GM10248 (cell line): Measurements from ENCODE around the gene CRBN.

Experiments
- CTCF ChIA-PET: fragments of 300-600 bp; sonication (Branson Sonifier 250); formaldehyde crosslinking; extraction: SDS; loops from one replicate; lab custom pipeline; 2021; ENCODE audit warnings: antibody characterized with exemption; lab: Yijun Ruan, JAX
- POLR2A ChIA-PET: fragments of 350-650 bp; sonication (Branson Sonifier 250); formaldehyde crosslinking; extraction: SDS; loops from one replicate; lab custom pipeline; 2020; ENCODE audit warnings: antibody characterized with exemption; lab: Yijun Ruan, JAX
- DNase-seq: peaks from one replicate; pipeline ENCODE4 v3.0.0; 2012; ENCODE audit errors: extremely low spot score
- TF ChIP-seq, protein P1 (sequence below): IDR thresholded peaks from 2 replicates; pipeline ENCODE4 v1.5.1; 2012; ENCODE audit warnings: mild to moderate bottlenecking, low read depth; ENCODE audit errors: extremely low read depth, missing control alignments, control extremely low read depth

The CRBN gene

DNA sequence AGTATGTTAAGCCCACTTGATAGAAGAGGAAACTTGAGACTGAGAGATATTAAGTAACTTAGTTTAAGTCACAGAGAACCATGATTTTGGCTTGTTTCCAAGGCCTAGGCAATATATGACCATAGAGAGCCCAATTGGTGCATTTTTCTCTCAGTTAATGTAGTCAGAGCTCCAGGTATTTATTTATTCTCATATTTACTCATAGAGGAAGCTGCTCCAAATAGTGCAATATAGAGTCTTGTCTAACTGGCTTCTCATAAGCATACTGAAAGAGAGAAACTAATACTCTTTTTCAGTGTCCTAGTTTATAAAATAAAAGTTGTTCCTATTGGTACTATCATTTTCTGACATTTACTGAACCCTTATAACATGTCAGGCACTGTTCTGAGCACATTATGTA is 37.6 kb downstream of the CRBN start:
- no peak for DNase-seq
- TF ChIP-seq, protein P1, sequence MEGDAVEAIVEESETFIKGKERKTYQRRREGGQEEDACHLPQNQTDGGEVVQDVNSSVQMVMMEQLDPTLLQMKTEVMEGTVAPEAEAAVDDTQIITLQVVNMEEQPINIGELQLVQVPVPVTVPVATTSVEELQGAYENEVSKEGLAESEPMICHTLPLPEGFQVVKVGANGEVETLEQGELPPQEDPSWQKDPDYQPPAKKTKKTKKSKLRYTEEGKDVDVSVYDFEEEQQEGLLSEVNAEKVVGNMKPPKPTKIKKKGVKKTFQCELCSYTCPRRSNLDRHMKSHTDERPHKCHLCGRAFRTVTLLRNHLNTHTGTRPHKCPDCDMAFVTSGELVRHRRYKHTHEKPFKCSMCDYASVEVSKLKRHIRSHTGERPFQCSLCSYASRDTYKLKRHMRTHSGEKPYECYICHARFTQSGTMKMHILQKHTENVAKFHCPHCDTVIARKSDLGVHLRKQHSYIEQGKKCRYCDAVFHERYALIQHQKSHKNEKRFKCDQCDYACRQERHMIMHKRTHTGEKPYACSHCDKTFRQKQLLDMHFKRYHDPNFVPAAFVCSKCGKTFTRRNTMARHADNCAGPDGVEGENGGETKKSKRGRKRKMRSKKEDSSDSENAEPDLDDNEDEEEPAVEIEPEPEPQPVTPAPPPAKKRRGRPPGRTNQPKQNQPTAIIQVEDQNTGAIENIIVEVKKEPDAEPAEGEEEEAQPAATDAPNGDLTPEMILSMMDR, result no peak
- ChIA-PET CTCF (interaction anchor here (1.5 to 2.3 kb wide), 5 partner anchors 8 to 29 kb away, joined by 3 to 7 read pairs (median 5); no protein-coding TSS in a partner anchor), POLR2A (no interaction called here)

GRCh38 chr3:3137526-3137925 is 42.0 kb downstream of the CRBN start:
- TF ChIP-seq, protein P1, result no peak
- DNase-seq, result no peak
- POLR2A ChIA-PET, result no interaction called here
- CTCF ChIA-PET, result no interaction called here

GRCh38 chr3:3134750-3135448 is 44.6 kb downstream of the CRBN start:
- ChIA-PET CTCF (interaction anchor here (1.0 to 1.9 kb wide), 4 partner anchors 8 to 35 kb away, joined by 3 to 6 read pairs (median 4); no protein-coding TSS in a partner anchor), POLR2A (no interaction called here)
- DNase-seq, result no peak
- TF ChIP-seq, protein P1, result no peak

GRCh38 chr3:3133500-3133899 is 46.0 kb downstream of the CRBN start:
- TF ChIP-seq, protein P1, result no peak
- ChIA-PET POLR2A (no interaction called here), CTCF (interaction anchor here (0.7 to 1.9 kb wide), 6 partner anchors 8 to 48 kb away, joined by 3 to 6 read pairs (median 3); no protein-coding TSS in a partner anchor)
- DNase-seq, result no peak

- TF ChIP-seq, protein P1, result no peak
- CTCF ChIA-PET, result interaction anchor here (0.7 to 1.9 kb wide), 5 partner anchors 12 to 47 kb away, joined by 3 to 10 read pairs (median 3); no protein-coding TSS in a partner anchor
- no peak for DNase-seq
- POLR2A ChIA-PET, result no interaction called here
Observed at GRCh38 chr3:3129579-3129978, 49.9 kb downstream of the CRBN start.

GRCh38 chr3:3127432-3128010 is 52.0 kb downstream of the CRBN start:
- ChIA-PET POLR2A (no interaction called here), CTCF (no interaction called here)
- DNase-seq, result peak; percentile 18
- TF ChIP-seq, protein P1, result no peak
